WERI-Rb-1 (cell line): Measurements from ENCODE around the gene TCF7.

Experiments used
- DNase-seq: peaks from one replicate; pipeline ENCODE4 v3.0.0-alpha.2; 2020
- H3K27ac ChIP-seq: fragments of 250-450 bp; sonication (Bioruptor Pico); 2 replicates; pipeline ENCODE4 v1.5.1; 2020; ENCODE audit warnings: mild to moderate bottlenecking, moderate library complexity
- H3K27me3 ChIP-seq: fragments of 250-450 bp; sonication (Bioruptor Pico); 2 replicates; pipeline ENCODE4 v1.5.1; 2021; ENCODE audit warnings: mild to moderate bottlenecking, low read depth, moderate library complexity; ENCODE audit not compliant: insufficient read depth, severe bottlenecking
- H3K36me3 ChIP-seq: fragments of 250-450 bp; sonication (Bioruptor Pico); 2 replicates; pipeline ENCODE4 v1.5.1; 2020; ENCODE audit warnings: mild to moderate bottlenecking, moderate library complexity
- H3K4me3 ChIP-seq: 2 replicates; pipeline ENCODE4 v1.5.1; 2011; ENCODE audit warnings: low read depth, mild to moderate bottlenecking, control low read depth, low read length
- H3K9me3 ChIP-seq: fragments of 250-450 bp; sonication (Bioruptor Pico); 2 replicates; pipeline ENCODE4 v1.5.1; 2021; ENCODE audit warnings: mild to moderate bottlenecking, moderate library complexity; ENCODE audit not compliant: severe bottlenecking
- CTCF ChIP-seq: IDR thresholded peaks from 2 replicates; pipeline ENCODE4 v1.5.1; 2011; ENCODE audit warnings: low read depth, mild to moderate bottlenecking, control low read depth, inconsistent platforms, low read length

Gene TCF7

GRCh38 chr5:134145041-134145757 is 30.7 kb downstream of the TCF7 start:
- DNase-seq = no peak
- TF ChIP-seq CTCF = no peak
- H3K27me3 ChIP-seq = no peaks in the 10 kb centered on the region
- no peaks in the 10 kb centered on the region for H3K9me3 ChIP-seq
- no peak overlapping the region for H3K4me3 ChIP-seq
- H3K27ac ChIP-seq = no peak overlapping the region
- peaks cover 88% of the 10 kb centered on the region for H3K36me3 ChIP-seq

- H3K36me3 ChIP-seq = peaks cover 90% of the 10 kb centered on the region
These were observed 31.5 kb downstream of the TCF7 start for GRCh38 chr5:134145779-134146581.

DNA sequence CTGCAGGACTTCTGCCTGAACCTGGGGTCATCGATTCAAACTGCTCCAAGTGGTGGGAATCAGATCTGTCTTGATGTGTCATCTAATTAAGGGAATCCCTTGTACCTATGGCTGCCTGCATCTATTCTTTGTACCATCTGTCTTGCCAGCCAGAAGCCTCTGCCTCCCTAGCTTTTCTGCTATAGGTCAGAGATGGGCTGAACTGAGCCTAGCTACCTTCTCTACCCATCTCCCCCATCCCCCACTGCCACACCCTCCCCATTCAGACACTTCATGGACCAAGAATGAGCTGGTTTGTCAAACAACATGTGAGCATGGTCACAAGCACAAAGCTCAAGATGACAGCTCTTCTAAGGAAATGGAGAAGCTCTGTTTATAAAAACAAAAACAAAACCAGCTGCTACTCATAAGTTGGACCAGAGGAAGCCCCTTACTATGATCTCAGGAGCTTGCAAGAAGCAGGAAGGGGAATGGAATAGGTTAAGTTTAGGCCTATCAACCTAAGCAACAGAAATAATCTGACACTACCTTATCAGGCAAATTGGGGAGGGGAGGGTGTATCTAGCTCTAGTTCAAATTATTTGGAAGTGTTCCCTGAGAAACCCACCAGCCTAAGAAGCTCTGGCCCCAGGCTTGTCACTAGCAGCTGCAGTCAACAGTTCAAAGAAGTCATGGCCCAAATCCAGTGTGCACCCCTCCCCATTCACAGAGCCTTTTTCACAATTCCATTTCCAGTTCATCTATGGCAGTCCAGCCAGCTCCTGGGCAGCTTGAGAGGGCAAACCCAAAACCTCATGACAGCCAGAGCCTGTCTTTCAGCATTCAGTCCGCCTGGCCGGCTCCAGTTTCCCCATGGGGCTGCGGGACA is 32.4 kb downstream of the TCF7 start:
- no peak overlapping the region for H3K27ac ChIP-seq
- DNase-seq = no peak
- H3K36me3 ChIP-seq = peaks cover 90% of the 10 kb centered on the region
- no peaks in the 10 kb centered on the region for H3K9me3 ChIP-seq
- no peak overlapping the region for H3K4me3 ChIP-seq
- no peaks in the 10 kb centered on the region for H3K27me3 ChIP-seq
- no peak for TF ChIP-seq CTCF

More at GRCh38 chr5:134145779-134146581, 31.5 kb downstream of the TCF7 start:
- DNase-seq = peak; percentile 80
- peak; percentile 95 for TF ChIP-seq CTCF
- no peak overlapping the region for H3K4me3 ChIP-seq
- H3K27me3 ChIP-seq = no peaks in the 10 kb centered on the region
- no peaks in the 10 kb centered on the region for H3K9me3 ChIP-seq
- no peak overlapping the region for H3K27ac ChIP-seq

DNA sequence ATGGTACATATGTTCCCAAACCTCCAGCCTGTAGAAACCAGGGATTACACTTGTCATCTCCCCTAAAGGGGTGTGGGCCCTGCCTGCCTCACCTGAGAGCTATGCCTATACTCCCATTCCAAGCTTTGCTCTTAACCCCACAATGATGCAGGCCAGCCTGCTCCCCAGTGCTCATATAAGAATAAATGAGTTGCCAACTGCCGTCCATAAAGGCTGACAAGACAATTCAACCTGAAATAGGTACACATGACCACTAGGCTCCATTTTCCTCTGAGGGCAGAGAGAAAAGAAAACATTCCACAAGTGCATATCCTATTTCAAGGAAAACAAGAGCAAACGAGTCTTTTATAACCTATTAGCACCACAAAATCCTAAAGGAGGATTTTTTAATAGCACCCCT is 33.8 kb downstream of the TCF7 start:
- H3K27ac ChIP-seq = no peak overlapping the region
- H3K9me3 ChIP-seq = no peaks in the 10 kb centered on the region
- no peak for TF ChIP-seq CTCF
- peaks cover 92% of the 10 kb centered on the region for H3K36me3 ChIP-seq
- no peaks in the 10 kb centered on the region for H3K27me3 ChIP-seq
- H3K4me3 ChIP-seq = no peak overlapping the region
- no peak for DNase-seq

GRCh38 chr5:134148986-134149539 is 34.6 kb downstream of the TCF7 start:
- Histone ChIP-seq H3K9me3 (no peaks in the 10 kb centered on the region), H3K27me3 (no peaks in the 10 kb centered on the region), H3K27ac (no peak overlapping the region), H3K4me3 (no peak overlapping the region), H3K36me3 (peaks cover 92% of the 10 kb centered on the region)
- no peak for TF ChIP-seq CTCF
- no peak for DNase-seq
